Measurements from ENCODE around the gene SORBS2. TPM values are rescaled to one million over a fixed set of nuclear protein-coding genes. Genes with fewer than 3 reads are reported as not detected.

SORBS2 gene
- total and polyA plus RNA-seq, 2 of the 4 experiments (the other 2 are of a cell fraction): 0.18 TPM; not detected in 1

DNA sequence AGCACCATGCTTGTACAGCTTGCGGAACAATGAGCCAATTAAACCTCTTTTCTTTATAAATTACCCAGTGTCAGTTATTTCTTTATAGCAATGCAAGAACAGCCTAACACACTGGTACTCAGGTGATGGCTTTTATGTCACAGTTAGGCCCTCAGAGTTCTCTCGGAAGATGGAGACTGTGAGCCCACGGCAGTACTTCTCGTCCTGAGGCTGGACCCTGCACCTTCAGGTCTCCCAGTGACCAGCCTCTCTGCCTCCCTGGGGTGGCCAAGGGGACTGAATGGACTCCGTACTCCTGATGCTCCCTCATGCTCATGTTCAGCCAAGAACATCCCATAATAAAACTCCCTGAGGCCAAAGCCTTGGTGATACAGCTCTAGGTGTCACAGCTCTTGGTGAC lies 251.7 kb downstream of the SORBS2 start:
- peaks cover 4% of the 10 kb centered on the region for H3K4me1 ChIP-seq (ENCODE audit: control insufficient read depth, insufficient read depth, low read length)
- no peak overlapping the region for H2BK5ac ChIP-seq (ENCODE audit: low read depth, low read length, poor library complexity, severe bottlenecking)
- H2BK20ac ChIP-seq (ENCODE audit: low read depth, low read length): no peak overlapping the region
- no peaks in the 10 kb centered on the region for H3K79me1 ChIP-seq (ENCODE audit: low read depth in 1 of 2, low read length in 2 of 2)
- peaks cover 5% of the 10 kb centered on the region; the same call in 1 of the 2 replicates for H3K9me1 ChIP-seq (ENCODE audit: insufficient read depth, low read length)
- H3K27ac ChIP-seq (ENCODE audit: insufficient read depth, low read length): no peak overlapping the region
- H3K4me3 ChIP-seq (ENCODE audit: insufficient read depth, low read depth, low read length): no peak overlapping the region
- H3K18ac ChIP-seq (ENCODE audit: low read depth, low read length): 0 out of 2 replicates have a peak overlapping the region, but pooled peaks have one; percentile 21
- no peaks in the 10 kb centered on the region for H3K9me3 ChIP-seq (ENCODE audit: control insufficient read depth, insufficient read depth, low read length)
- intact Hi-C loops (cut with micrococcal nuclease): no loop called here
- CTCF ChIA-PET: no interaction called here
- H2BK15ac ChIP-seq (ENCODE audit: low read depth, low read length): peak overlapping the region; percentile 27; the same call in 1 of the 3 replicates
- H2AK5ac ChIP-seq (ENCODE audit: low read depth, low read length): peak overlapping the region; percentile 64
- in situ Hi-C loops (cut with MboI; ENCODE audit: low sequenced_read_pairs): no loop called here
- H3K23ac ChIP-seq (ENCODE audit: low read depth, low read length): no peak overlapping the region
- WGBS, 2 experiments (ENCODE audit: extremely low coverage in 2 of 2, insufficient read length in 1 of 2): 95% methylated on average over 3 of the region's 5 CpGs; no CpG with 5 or more reads in 1 of the 2 experiments
- H3K4ac ChIP-seq (ENCODE audit: low read depth, low read length): peak overlapping the region; percentile 36; the same call in 1 of the 2 replicates
- no peak overlapping the region for H3K56ac ChIP-seq (ENCODE audit: extremely low read depth, insufficient read depth, low read length)
- H4K5ac ChIP-seq (ENCODE audit: low read depth, low read length): 0 out of 2 replicates have a peak overlapping the region, but pooled peaks have one; percentile 37
- ATAC-seq (ENCODE audit: low read depth): no peak
- no peak overlapping the region for H3K9ac ChIP-seq (ENCODE audit: low read depth, low read length)
- peak overlapping the region; percentile 73 for H2AK9ac ChIP-seq (replicated peaks; ENCODE audit: low read depth, low read length, poor library complexity)
- peak overlapping the region in 1 of 2 experiments; percentile 20; a peak in 1 of 4 replicates for H4K8ac ChIP-seq (ENCODE audit: low read depth in 2 of 2, low read length in 2 of 2)
- peak overlapping the region; percentile 64 for H2BK120ac ChIP-seq (ENCODE audit: low read depth, low read length)
- no peaks in the 10 kb centered on the region for H4K20me1 ChIP-seq (ENCODE audit: insufficient read depth, low read length)
- TF ChIP-seq FOS (IDR thresholded peaks at IDR 0.05; ENCODE audit: low read depth, low read length) (no peak), MAFK (IDR thresholded peaks at IDR 0.05; ENCODE audit: low read depth, low read length) (no peak), MXI1 (IDR thresholded peaks at IDR 0.05; ENCODE audit: borderline replicate concordance, low read depth, low read length) (no peak), BHLHE40 (IDR thresholded peaks at IDR 0.05; ENCODE audit: low read depth, low read length) (no peak), SMC3 (IDR thresholded peaks at IDR 0.05; ENCODE audit: low read depth, low read length) (no peak), CHD1 (IDR thresholded peaks at IDR 0.05; ENCODE audit: low read depth, low read length) (no peak), RFX5 (IDR thresholded peaks at IDR 0.05; ENCODE audit: low read depth, low read length) (no peak), NFE2L2 (IDR thresholded peaks at IDR 0.05; ENCODE audit: low read depth, low read length) (no peak), RCOR1 (IDR thresholded peaks at IDR 0.05; ENCODE audit: insufficient replicate concordance, low read length) (no peak), RAD21 (IDR thresholded peaks at IDR 0.05; ENCODE audit: low read length) (no peak), CEBPB (IDR thresholded peaks at IDR 0.05; ENCODE audit: low read depth, low read length) (no peak), POLR2A (IDR thresholded peaks at IDR 0.05; ENCODE audit: low read depth, low read length) (no peak)
- TF ChIP-seq, protein P1, sequence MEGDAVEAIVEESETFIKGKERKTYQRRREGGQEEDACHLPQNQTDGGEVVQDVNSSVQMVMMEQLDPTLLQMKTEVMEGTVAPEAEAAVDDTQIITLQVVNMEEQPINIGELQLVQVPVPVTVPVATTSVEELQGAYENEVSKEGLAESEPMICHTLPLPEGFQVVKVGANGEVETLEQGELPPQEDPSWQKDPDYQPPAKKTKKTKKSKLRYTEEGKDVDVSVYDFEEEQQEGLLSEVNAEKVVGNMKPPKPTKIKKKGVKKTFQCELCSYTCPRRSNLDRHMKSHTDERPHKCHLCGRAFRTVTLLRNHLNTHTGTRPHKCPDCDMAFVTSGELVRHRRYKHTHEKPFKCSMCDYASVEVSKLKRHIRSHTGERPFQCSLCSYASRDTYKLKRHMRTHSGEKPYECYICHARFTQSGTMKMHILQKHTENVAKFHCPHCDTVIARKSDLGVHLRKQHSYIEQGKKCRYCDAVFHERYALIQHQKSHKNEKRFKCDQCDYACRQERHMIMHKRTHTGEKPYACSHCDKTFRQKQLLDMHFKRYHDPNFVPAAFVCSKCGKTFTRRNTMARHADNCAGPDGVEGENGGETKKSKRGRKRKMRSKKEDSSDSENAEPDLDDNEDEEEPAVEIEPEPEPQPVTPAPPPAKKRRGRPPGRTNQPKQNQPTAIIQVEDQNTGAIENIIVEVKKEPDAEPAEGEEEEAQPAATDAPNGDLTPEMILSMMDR (conservative IDR thresholded peaks at IDR 0.05; ENCODE audit: low read depth, low read length): no peak
- TF ChIP-seq, protein P2, sequence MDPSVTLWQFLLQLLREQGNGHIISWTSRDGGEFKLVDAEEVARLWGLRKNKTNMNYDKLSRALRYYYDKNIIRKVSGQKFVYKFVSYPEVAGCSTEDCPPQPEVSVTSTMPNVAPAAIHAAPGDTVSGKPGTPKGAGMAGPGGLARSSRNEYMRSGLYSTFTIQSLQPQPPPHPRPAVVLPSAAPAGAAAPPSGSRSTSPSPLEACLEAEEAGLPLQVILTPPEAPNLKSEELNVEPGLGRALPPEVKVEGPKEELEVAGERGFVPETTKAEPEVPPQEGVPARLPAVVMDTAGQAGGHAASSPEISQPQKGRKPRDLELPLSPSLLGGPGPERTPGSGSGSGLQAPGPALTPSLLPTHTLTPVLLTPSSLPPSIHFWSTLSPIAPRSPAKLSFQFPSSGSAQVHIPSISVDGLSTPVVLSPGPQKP (IDR thresholded peaks at IDR 0.05; ENCODE audit: borderline replicate concordance, low read depth, low read length): no peak
- no peak overlapping the region for H3K4me2 ChIP-seq (ENCODE audit: low read depth, low read length)
- H4K91ac ChIP-seq (ENCODE audit: insufficient read depth, low read depth, low read length): peak overlapping the region; percentile 1; the same call in 1 of the 2 replicates
- no TSS peak for BruUV-seq (replicated peaks)
- no peak for DNase-seq
- H3K27me3 ChIP-seq (ENCODE audit: control insufficient read depth, insufficient read depth, low read length): no peaks in the 10 kb centered on the region
- peak overlapping the region; percentile 25 for H2AFZ ChIP-seq (replicated peaks; ENCODE audit: low read length, poor library complexity)
- H3K36me3 ChIP-seq (ENCODE audit: control insufficient read depth, insufficient read depth, low read length): no peaks in the 10 kb centered on the region
- peak overlapping the region; percentile 52 for H3K14ac ChIP-seq (replicated peaks; ENCODE audit: low read depth, low read length)
- POLR2A ChIA-PET (ENCODE audit: unreplicated experiment): no interaction called here
- dilution Hi-C loops (cut with HindIII; ENCODE audit: low sequenced_read_pairs, unreplicated experiment): no loop called here

Measured in IMR-90 (cell line).